Psoas muscle (tissue), 8 donors: ENCODE data around the gene CENPB. TPM values are rescaled to one million over a fixed set of nuclear protein-coding genes. Genes with fewer than 3 reads are reported as not detected.

Experiments used
- ATAC-seq, 4 donors: fragments of 200-7000 bp; cut with Tn5 transposase; one replicate each; pipeline ENCODE4 v1.9.1; 2020; ENCODE audit warnings: moderate library complexity in 3 of 4, mild to moderate bottlenecking in 2 of 4
- DNase-seq, 2 donors: peaks; one replicate each; pipeline ENCODE4 v3.0.0-alpha.2; 2020
- H3K27ac ChIP-seq: fragments of 200-600 bp; one replicate; pipeline ENCODE4 v1.8.0; 2022
- H3K27me3 ChIP-seq, 3 donors: fragments of 200-600 bp in 1 of 3; one replicate each; pipeline versions ENCODE4 v1.6.1 to v1.8.0; 2013 to 2022; ENCODE audit warnings: low read length in 2 of 3, mild to moderate bottlenecking in 2 of 3, moderate library complexity in 1 of 3; ENCODE audit not compliant: insufficient read depth in 3 of 3
- H3K36me3 ChIP-seq, 2 donors: fragments of 200-600 bp in 1 of 2; one replicate each; pipeline versions ENCODE4 v1.6.1 to v1.8.0; 2013 to 2022; ENCODE audit warnings: low read depth in 1 of 2, mild to moderate bottlenecking in 1 of 2, moderate library complexity in 1 of 2; ENCODE audit not compliant: insufficient read depth in 1 of 2
- H3K4me1 ChIP-seq: fragments of 200-600 bp; one replicate; pipeline ENCODE4 v1.8.0; 2022
- H3K4me3 ChIP-seq: fragments of 200-600 bp; one replicate; pipeline ENCODE4 v1.8.0; 2022; ENCODE audit warnings: mild to moderate bottlenecking
- H3K9me3 ChIP-seq: fragments of 200-600 bp; one replicate; pipeline ENCODE4 v1.8.0; 2022
- CTCF ChIP-seq: fragments of 200-600 bp; IDR thresholded peaks from one replicate; pipeline ENCODE4 v1.8.0; 2022; ENCODE audit warnings: antibody characterized with exemption
- WGBS, 3 donors: extraction: QIAGEN DNeasy Blood & Tissue Kit; methylation state at CpG; one replicate each; pipeline versions ENCODE4 v1.1.6 to v1.1.7; 2013; 5-methylcytosine and 5-hydroxymethylcytosine counted together
- intact Hi-C, 2 donors: fragments of 100-400 bp; cut with DNase I; formaldehyde crosslinking; loops; one replicate each; pipeline versions ENCODE4 v1.11.0 to v1.14.2; 2022
- polyA plus RNA-seq, 3 donors: library from polyadenylated mRNA; stranded (reverse); fragments of 200-250 nt; gene quantifications; one replicate each; pipeline ENCODE4 v1.2.3, GENCODE V29; 2013
- total RNA-seq, 4 donors: library from RNA; stranded (reverse); fragmentation: NEBNext Ultra II Directional in 2 of 4; extraction: Animal tissue kit (Norgen Biotek cat#: 25700) in 2 of 4; gene quantifications; one replicate each; pipeline versions ENCODE4 v1.2.1 to v1.2.4, GENCODE V29; 2021 to 2023
- donor health status: healthy with polysubstance abuse.
- donor health status: DM: no; HTN: no; CAD: no; lungs with moderate emphysema.
- donor health status: Bipolar disorder and iron deficiency.
- donor health status: healthy.
- donor health status: DM: yes; HTN: yes; CAD: no.
- donor health status: DM: no; HTN: no; CAD: no.
- donor health status: DM: no; HTN: no; CAD: no.
- donor health status: DM: yes; HTN: yes; CAD: no.

The CENPB gene
- total and polyA plus RNA-seq, 7 donors: 74.3 to 144 (median 99.0) TPM

- peak; percentile 37 for TF ChIP-seq CTCF
- Histone ChIP-seq H3K27me3 (peaks cover 0 to 46% (median 6%) of the 10 kb centered on the region in 3 donors), H3K27ac (no peak overlapping the region), H3K9me3 (no peaks in the 10 kb centered on the region), H3K4me1 (no peaks in the 10 kb centered on the region), H3K4me3 (no peak overlapping the region), H3K36me3 (no peaks in the 10 kb centered on the region)
- WGBS, 3 donors: 38 to 47% (median 43%) methylated on average over 54 to 72 of the region's 72 CpGs
- intact Hi-C loops: loop anchor here in 1 of 2 donors (5.0 kb wide), 1 partner anchor 33 kb away; no protein-coding TSS in a partner anchor
- ATAC-seq (peak in 3 of 4 donors; percentile 26 to 39 (median 32)), DNase-seq (no peak)
Observed at GRCh38 chr20:3749689-3750531, 36.6 kb downstream of the CENPB start.

GRCh38 chr20:3749087-3749688 lies 37.4 kb downstream of the CENPB start:
- DNase-seq: peak in 1 of 2 donors; percentile 47
- no peak overlapping the region for H3K4me3 ChIP-seq
- 69 to 80% (median 71%) methylated on average over 22 to 24 of the region's 24 CpGs for WGBS, 3 donors

GRCh38 chr20:3748073-3748472 lies 38.5 kb downstream of the CENPB start:
- Histone ChIP-seq H3K36me3 (no peaks in the 10 kb centered on the region), H3K9me3 (no peaks in the 10 kb centered on the region), H3K27ac (no peak overlapping the region), H3K4me1 (no peaks in the 10 kb centered on the region), H3K4me3 (no peak overlapping the region), H3K27me3 (peaks cover 0 to 54% (median 6%) of the 10 kb centered on the region in 3 donors)
- ATAC-seq: no peak
- intact Hi-C loops: no loop called here
- no peak for TF ChIP-seq CTCF
- no peak for DNase-seq
- 90 to 92% (median 91%) methylated on average over 16 of the region's 16 CpGs for WGBS, 3 donors

More at GRCh38 chr20:3749087-3749688, 37.4 kb downstream of the CENPB start:
- ATAC-seq: no peak
- intact Hi-C loops: no loop called here
- TF ChIP-seq CTCF: no peak
- Histone ChIP-seq H3K36me3 (no peaks in the 10 kb centered on the region), H3K27ac (no peak overlapping the region), H3K9me3 (no peaks in the 10 kb centered on the region), H3K4me1 (no peaks in the 10 kb centered on the region), H3K27me3 (peaks cover 0 to 49% (median 6%) of the 10 kb centered on the region in 3 donors)

- intact Hi-C loops: no loop called here
- WGBS, 3 donors: 72 to 93% (median 73%) methylated on average over 2 of the region's 2 CpGs
- no peak for ATAC-seq
Observed at GRCh38 chr20:3747471-3747870, 39.1 kb downstream of the CENPB start.

More at GRCh38 chr20:3747471-3747870, 39.1 kb downstream of the CENPB start:
- Histone ChIP-seq H3K4me3 (no peak overlapping the region), H3K9me3 (no peaks in the 10 kb centered on the region), H3K4me1 (no peaks in the 10 kb centered on the region), H3K36me3 (no peaks in the 10 kb centered on the region), H3K27ac (no peak overlapping the region), H3K27me3 (peaks cover 0 to 54% (median 6%) of the 10 kb centered on the region in 3 donors)
- DNase-seq: no peak
- TF ChIP-seq CTCF: no peak
